Esophagus (tissue), 2 donors: ENCODE data around the gene PPP3R1. TPM values are rescaled to one million over a fixed set of nuclear protein-coding genes. Genes with fewer than 3 reads are reported as not detected.

ENCODE experiments used
- H3K27ac ChIP-seq, 2 donors: one replicate each; pipeline ENCODE4 v1.5.1; 2013; ENCODE audit warnings: low read depth in 2 of 2, mild to moderate bottlenecking in 2 of 2, inconsistent platforms in 1 of 2, low read length in 1 of 2, moderate library complexity in 1 of 2
- H3K27me3 ChIP-seq, 2 donors: one replicate each; pipeline ENCODE4 v1.6.1; 2013; ENCODE audit warnings: low read length in 2 of 2, control low read depth in 1 of 2, mild to moderate bottlenecking in 1 of 2; ENCODE audit not compliant: insufficient read depth in 2 of 2, control insufficient read depth in 1 of 2
- H3K36me3 ChIP-seq, 2 donors: one replicate each; pipeline ENCODE4 v1.6.1; 2013; ENCODE audit warnings: low read length in 1 of 2; ENCODE audit not compliant: control insufficient read depth in 2 of 2, insufficient read depth in 2 of 2
- H3K4me1 ChIP-seq, 2 donors: one replicate each; pipeline ENCODE4 v1.6.1; 2013; ENCODE audit warnings: low read length in 1 of 2; ENCODE audit not compliant: control insufficient read depth in 2 of 2, insufficient read depth in 2 of 2
- H3K4me3 ChIP-seq, 2 donors: one replicate each; pipeline ENCODE4 v1.5.1; 2013; ENCODE audit warnings: low read length in 2 of 2, mild to moderate bottlenecking in 2 of 2, low read depth in 1 of 2, moderate library complexity in 1 of 2
- H3K9me3 ChIP-seq, 2 donors: one replicate each; pipeline ENCODE4 v1.6.1; 2013; ENCODE audit warnings: mild to moderate bottlenecking in 2 of 2, low read depth in 1 of 2, low read length in 1 of 2, moderate library complexity in 1 of 2; ENCODE audit not compliant: control insufficient read depth in 2 of 2, insufficient read depth in 1 of 2
- WGBS, 2 donors: extraction: QIAGEN DNeasy Blood & Tissue Kit; methylation state at CpG; one replicate each; pipeline ENCODE4 v1.1.7; 2013; 5-methylcytosine and 5-hydroxymethylcytosine counted together
- polyA plus RNA-seq, 2 donors: library from polyadenylated mRNA; stranded (reverse); fragments of 200-250 nt; gene quantifications; one replicate each; pipeline ENCODE4 v1.2.3, GENCODE V29; 2013
- donor health status: healthy with polysubstance abuse.
- donor health status: Bipolar disorder and iron deficiency.

The PPP3R1 gene
- 10 to 100 TPM; 11.9 to 17.5 TPM for polyA plus RNA-seq

- H3K27me3 ChIP-seq: no peaks in the 10 kb centered on the region
- H3K4me1 ChIP-seq: no peaks in the 10 kb centered on the region
- WGBS, 2 donors: 0 to 1% methylated on average over 46 to 79 of the region's 79 CpGs
- no peaks in the 10 kb centered on the region for H3K36me3 ChIP-seq
- no peaks in the 10 kb centered on the region for H3K9me3 ChIP-seq
- H3K4me3 ChIP-seq: peak within 1 kb of the TSS; percentile 90 to 93
- H3K27ac ChIP-seq: peak within 1 kb of the TSS; percentile 98 to 99
Measured at GRCh38 chr2:68252400-68253218, at the start of gene PPP3R1. Gene PPP3R1 (minus strand): TSS chr2:68252532. CDS start chr2:68252127, 405 bp downstream.

DNA sequence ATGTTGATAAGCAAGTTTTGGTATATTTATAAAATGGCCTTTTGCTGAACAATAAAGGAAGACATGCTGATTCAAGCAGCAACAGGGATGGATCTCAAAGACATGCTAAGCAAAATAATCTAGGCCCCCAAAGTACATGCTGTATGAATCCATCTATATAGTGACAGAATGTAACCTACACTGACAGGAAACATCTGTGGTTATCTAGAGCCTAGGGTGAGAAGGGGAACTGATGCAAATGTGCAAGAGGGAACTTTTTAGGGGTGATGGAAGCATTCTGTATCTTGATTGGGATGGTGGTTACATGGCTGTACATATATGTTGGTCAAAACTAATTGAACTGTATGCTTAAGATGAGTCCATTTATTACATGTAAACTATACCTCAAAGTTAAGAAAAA lies 43.2 kb upstream of the PPP3R1 start:
- H3K9me3 ChIP-seq: no peaks in the 10 kb centered on the region
- no peak overlapping the region for H3K27ac ChIP-seq
- no peaks in the 10 kb centered on the region for H3K27me3 ChIP-seq
- H3K4me1 ChIP-seq: no peaks in the 10 kb centered on the region
- no peaks in the 10 kb centered on the region for H3K36me3 ChIP-seq
- H3K4me3 ChIP-seq: no peak overlapping the region

DNA sequence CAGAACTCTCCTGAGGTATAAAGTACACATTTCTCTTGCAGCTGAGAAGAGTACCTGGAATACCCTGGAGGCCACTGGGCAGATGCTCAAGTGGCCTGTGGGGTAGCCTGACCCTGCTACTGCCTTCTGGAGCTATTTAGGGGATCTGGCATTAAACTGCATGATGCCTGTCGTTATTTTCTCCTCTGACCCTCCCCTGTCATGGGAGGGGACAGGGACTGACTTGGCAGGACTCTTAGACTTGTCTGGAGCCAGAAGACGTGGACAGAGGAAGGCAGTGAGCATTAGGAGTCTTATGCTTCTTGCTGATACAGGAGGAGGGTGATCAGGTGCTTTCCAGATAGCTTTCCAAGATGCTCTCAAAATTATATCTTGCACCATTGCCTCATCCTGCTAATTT lies 42.6 kb upstream of the PPP3R1 start:
- Histone ChIP-seq H3K9me3 (no peaks in the 10 kb centered on the region), H3K27ac (no peak overlapping the region), H3K4me1 (no peaks in the 10 kb centered on the region), H3K4me3 (no peak overlapping the region), H3K27me3 (no peaks in the 10 kb centered on the region), H3K36me3 (no peaks in the 10 kb centered on the region)
- 33 to 46% methylated on average over 2 of the region's 2 CpGs for WGBS, 2 donors

DNA sequence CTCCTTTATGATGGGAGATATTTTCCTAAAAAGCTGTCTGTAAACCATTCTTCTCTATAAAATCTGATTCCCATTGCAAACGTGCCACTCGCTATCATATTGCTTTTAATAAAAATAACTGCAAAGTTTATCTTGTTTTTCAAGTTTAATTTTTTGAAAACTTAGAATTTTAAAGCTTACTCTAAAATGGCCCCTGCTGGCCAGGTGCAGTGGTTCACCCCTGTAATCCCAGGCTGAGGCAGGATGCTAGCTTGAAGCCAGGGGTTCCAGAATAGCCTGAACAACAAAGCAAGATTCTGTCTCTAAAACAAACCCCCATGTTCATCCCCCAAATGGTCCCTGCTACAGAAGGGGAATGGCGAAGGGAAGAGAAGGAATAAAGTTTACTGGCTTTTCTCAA lies 41.9 kb upstream of the PPP3R1 start:
- Histone ChIP-seq H3K27ac (no peak overlapping the region), H3K36me3 (no peaks in the 10 kb centered on the region), H3K4me1 (no peaks in the 10 kb centered on the region), H3K4me3 (no peak overlapping the region), H3K9me3 (no peaks in the 10 kb centered on the region), H3K27me3 (no peaks in the 10 kb centered on the region)
- WGBS, 2 donors: 85 to 92% methylated on average over 3 of the region's 3 CpGs

DNA sequence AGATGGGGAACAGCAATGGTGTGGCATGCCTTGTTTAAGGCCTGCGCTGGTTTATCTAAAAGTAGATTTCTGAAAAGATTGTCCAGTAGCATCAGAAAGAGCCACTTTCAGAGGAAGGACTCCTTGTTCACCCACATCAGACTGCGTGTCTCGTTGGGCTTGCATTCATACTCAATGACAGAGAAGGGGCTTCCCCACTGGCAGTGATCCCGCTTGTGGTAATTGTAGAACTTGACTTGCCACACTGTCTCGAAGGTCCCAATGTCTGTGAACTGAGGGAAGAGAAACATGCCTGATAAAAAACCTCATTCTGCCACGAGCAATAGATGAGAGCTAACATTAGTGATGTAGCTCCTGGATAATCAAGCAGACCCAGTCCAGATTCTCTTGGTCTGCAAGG lies 41.4 kb upstream of the PPP3R1 start:
- Histone ChIP-seq H3K27ac (no peak overlapping the region), H3K9me3 (no peaks in the 10 kb centered on the region), H3K36me3 (no peaks in the 10 kb centered on the region), H3K4me1 (no peaks in the 10 kb centered on the region), H3K27me3 (no peaks in the 10 kb centered on the region), H3K4me3 (no peak overlapping the region)
- 77 to 79% methylated on average over 6 of the region's 6 CpGs for WGBS, 2 donors

GRCh38 chr2:68293024-68293423 lies 40.7 kb upstream of the PPP3R1 start:
- no peaks in the 10 kb centered on the region for H3K36me3 ChIP-seq
- H3K4me1 ChIP-seq: no peaks in the 10 kb centered on the region
- no peak overlapping the region for H3K27ac ChIP-seq
- H3K27me3 ChIP-seq: no peaks in the 10 kb centered on the region
- 87 to 93% methylated on average over 4 of the region's 4 CpGs for WGBS, 2 donors
- H3K9me3 ChIP-seq: no peaks in the 10 kb centered on the region
- H3K4me3 ChIP-seq: no peak overlapping the region

- 27 to 33% methylated on average over 3 of the region's 3 CpGs for WGBS, 2 donors
- Histone ChIP-seq H3K9me3 (no peaks in the 10 kb centered on the region), H3K27ac (no peak overlapping the region)
Measured at GRCh38 chr2:68292108-68292710, 39.9 kb upstream of the PPP3R1 start.

DNA sequence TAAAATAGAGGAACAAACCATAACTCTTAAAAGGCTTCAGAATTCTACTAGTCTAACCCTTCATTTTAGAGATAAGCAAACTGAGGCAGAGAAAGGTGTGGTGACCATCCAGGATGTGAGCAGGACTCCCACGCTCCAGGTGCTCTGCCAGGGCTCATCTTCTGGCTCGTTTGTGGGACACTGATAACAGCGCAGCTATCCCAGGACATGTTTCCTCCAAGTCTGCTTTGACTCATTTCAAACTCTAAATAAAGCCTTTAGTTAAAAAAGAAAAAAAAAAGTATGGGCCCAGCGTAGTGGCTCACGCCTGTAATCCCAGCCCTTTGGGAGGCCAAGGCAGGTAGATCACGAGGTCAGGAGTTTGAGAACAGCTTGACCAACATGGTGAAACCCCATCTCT lies 39.0 kb upstream of the PPP3R1 start:
- H3K4me1 ChIP-seq: no peaks in the 10 kb centered on the region
- no peak overlapping the region for H3K4me3 ChIP-seq
- no peak overlapping the region for H3K27ac ChIP-seq
- no peaks in the 10 kb centered on the region for H3K36me3 ChIP-seq
- 72 to 77% methylated on average over 6 of the region's 6 CpGs for WGBS, 2 donors
- no peaks in the 10 kb centered on the region for H3K9me3 ChIP-seq
- H3K27me3 ChIP-seq: no peaks in the 10 kb centered on the region

More at GRCh38 chr2:68292108-68292710, 39.9 kb upstream of the PPP3R1 start:
- Histone ChIP-seq H3K27me3 (no peaks in the 10 kb centered on the region), H3K4me1 (no peaks in the 10 kb centered on the region), H3K4me3 (no peak overlapping the region), H3K36me3 (no peaks in the 10 kb centered on the region)

GRCh38 chr2:68290901-68291300 lies 38.6 kb upstream of the PPP3R1 start:
- Histone ChIP-seq H3K27ac (no peak overlapping the region), H3K27me3 (no peaks in the 10 kb centered on the region), H3K4me3 (no peak overlapping the region), H3K36me3 (no peaks in the 10 kb centered on the region), H3K4me1 (no peaks in the 10 kb centered on the region), H3K9me3 (no peaks in the 10 kb centered on the region)
- 59 to 63% methylated on average over 5 of the region's 5 CpGs for WGBS, 2 donors
